Suprapubic skin (tissue), 3 donors: ENCODE measurements around the gene PA2G4.

Experiments
- POLR2AphosphoS5 ChIP-seq, 3 donors: sonication (generic); formaldehyde crosslinking; IDR thresholded peaks; one replicate each; pipeline ENCODE4 v1.6.1; 2017; ENCODE audit warnings: antibody characterized with exemption in 3 of 3
- TF ChIP-seq, protein P1 (sequence below), 2 donors: fragments of 200-600 bp in 1 of 2; fragments of 450-650 bp in 1 of 2; sonication (generic) in 1 of 2; IDR thresholded peaks; one replicate each; pipeline ENCODE4 v1.5.1; 2016 to 2019; ENCODE audit warnings: antibody characterized with exemption in 2 of 2, mild to moderate bottlenecking in 1 of 2, moderate library complexity in 1 of 2

- no peak for TF ChIP-seq POLR2AphosphoS5 (IDR thresholded peaks at IDR 0.05)
- TF ChIP-seq, protein P1, sequence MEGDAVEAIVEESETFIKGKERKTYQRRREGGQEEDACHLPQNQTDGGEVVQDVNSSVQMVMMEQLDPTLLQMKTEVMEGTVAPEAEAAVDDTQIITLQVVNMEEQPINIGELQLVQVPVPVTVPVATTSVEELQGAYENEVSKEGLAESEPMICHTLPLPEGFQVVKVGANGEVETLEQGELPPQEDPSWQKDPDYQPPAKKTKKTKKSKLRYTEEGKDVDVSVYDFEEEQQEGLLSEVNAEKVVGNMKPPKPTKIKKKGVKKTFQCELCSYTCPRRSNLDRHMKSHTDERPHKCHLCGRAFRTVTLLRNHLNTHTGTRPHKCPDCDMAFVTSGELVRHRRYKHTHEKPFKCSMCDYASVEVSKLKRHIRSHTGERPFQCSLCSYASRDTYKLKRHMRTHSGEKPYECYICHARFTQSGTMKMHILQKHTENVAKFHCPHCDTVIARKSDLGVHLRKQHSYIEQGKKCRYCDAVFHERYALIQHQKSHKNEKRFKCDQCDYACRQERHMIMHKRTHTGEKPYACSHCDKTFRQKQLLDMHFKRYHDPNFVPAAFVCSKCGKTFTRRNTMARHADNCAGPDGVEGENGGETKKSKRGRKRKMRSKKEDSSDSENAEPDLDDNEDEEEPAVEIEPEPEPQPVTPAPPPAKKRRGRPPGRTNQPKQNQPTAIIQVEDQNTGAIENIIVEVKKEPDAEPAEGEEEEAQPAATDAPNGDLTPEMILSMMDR (IDR thresholded peaks at IDR 0.05) = no peak
Measured at GRCh38 chr12:56154818-56155217, 50.5 kb downstream of the PA2G4 start.
